ENCODE measurements around the gene CHD6.

Gene CHD6

DNA sequence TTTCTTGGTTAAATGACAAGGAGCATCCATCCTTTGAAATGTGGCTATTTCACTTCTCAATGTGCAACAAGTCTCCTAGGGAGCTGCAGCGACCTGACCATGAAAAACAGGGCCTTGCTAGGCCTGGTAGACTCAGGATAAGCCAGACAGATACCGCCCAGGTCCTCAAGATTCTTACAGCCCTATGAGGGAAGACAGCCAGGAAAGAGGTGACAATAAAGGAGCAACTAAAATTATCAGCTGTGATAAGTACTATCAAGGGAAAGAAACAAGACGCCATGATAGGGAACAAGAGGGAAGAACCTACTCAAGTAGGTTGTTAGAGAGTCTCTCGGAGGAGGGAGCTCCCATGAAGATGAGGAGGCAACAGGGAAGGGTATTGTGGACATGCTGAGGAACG is 200.1 kb downstream of the CHD6 start:
- DNase-seq: no peak

- DNase-seq: no peak
Observed at GRCh38 chr20:41415191-41415590, 203.0 kb downstream of the CHD6 start.

GRCh38 chr20:41413169-41413568 is 205.0 kb downstream of the CHD6 start:
- no peak for DNase-seq

DNA sequence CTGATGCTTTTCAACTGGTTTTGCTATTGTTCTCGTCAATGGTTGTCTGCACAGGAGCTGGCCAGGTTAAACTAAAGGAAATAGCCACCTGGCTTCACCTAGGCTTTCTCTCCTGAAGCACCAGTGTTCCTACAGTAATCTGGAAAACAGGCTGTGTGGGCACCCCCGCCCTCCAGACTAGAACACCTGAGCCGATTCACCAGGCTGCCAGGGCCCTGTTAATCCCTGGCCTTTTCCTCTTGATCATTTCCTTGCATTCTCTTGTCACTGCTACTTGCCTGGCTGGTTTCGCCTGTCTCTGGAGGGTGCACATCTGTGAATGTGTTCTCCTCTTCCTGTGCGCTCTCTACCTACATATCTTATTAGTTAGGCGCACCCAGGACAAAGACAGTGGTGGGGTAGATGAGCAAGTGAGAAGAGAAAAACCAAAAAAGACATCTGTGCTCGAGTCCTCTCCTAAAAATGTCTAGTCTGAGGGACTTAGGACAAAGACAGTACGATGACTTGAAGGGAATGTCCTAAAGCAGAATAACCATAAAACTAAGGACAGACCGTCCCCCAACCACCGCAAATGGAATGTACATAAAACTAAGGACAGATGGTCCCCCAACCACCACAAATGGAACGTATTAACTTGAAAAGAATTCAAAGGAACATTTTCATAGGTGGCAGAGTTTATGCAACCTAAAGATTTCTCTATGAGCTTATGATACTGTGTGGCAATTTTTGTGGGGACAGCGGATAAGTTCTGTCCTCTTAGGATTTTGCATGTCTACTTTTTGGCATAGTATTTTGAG is 205.7 kb downstream of the CHD6 start:
- DNase-seq: no peak

- no peak for DNase-seq
Observed at GRCh38 chr20:41411391-41411847, 206.8 kb downstream of the CHD6 start.

- peak; percentile 64 for DNase-seq
Observed at GRCh38 chr20:41408986-41409385, 209.2 kb downstream of the CHD6 start.

- peak; percentile 13 for DNase-seq
Observed at GRCh38 chr20:41408156-41408794, 209.9 kb downstream of the CHD6 start.

DNA sequence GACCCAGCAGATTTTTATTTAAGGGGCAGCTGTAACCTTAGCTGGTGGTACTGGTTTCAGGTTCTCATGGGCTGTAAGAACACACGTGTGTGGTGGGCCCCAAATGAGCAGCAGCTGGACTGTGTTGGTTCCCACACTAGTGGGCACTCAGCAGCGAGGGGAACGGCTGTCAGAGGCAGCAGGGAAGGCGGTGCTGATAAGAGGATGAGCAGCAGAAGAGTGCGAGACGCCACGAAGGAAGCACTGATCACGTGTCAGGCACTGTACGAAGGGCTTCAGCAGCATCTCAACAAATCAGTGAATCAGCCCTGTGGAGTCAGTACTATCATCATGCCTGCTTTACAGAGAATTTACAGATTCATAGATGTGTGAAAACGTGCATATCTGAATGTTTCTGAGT is 210.6 kb downstream of the CHD6 start:
- DNase-seq: no peak

- DNase-seq: no peak
Observed at GRCh38 chr20:41406896-41407444, 211.2 kb downstream of the CHD6 start.

GRCh38 chr20:41406353-41406752 is 211.8 kb downstream of the CHD6 start:
- no peak for DNase-seq

DNA sequence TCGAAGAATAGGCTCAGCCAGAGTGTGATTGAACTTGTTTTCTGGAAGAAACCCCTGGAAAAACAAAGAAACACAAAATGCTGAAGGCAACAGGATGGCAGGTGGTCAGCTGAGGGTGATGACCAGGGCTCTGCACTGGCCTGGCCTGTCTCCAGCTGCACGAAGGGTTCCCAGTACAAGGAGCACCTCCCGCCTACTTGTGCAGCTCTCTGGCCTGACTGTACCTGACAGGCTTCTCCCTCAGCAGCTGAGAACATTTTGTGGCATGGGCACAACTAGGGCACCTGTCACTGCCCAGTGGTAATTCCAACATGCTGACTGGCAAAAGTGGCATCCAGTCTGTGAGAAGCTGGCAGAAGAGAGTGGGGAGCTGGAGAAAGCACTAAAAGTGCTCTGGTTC is 212.7 kb downstream of the CHD6 start:
- DNase-seq: no peak

DNA sequence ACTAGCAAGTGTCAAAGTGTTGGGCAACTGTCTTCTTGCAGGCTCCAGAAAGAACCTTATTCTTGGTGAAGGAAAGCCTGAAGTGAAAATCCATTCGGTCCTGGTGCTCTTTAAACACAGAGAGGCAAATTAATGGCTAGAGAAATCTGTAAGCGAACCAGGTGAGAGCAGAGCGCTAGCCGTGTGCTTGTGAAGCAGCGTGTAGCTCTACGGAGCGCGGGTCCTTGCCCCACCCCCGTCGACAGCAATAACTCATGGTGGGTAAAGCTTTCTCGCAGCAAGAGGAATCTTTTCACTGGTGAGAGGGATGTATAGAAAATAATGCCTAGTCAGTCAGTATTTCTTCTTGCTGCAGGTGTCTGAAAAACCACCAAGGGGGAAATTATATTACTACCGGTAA is 214.6 kb downstream of the CHD6 start:
- no peak for DNase-seq

DNA sequence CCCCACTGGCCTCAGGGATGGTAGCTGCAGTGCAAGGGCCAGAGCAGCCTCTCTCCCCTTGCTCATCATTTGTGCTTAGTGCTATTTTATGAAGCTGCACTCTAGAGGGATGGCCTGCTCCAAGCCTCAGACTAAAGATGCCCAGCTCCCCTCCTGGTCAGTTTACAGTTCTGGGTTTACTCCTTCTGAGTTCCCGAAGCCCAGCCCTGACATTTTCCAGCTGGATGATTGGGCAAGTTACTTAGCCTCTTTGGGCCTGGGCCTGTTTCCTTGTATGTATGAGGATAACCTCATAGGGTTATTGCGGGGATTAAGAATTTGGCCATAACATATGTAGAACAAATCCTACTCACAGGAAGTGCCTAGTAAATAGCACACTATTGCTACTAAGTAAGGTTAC is 219.8 kb downstream of the CHD6 start:
- DNase-seq: no peak

DNA sequence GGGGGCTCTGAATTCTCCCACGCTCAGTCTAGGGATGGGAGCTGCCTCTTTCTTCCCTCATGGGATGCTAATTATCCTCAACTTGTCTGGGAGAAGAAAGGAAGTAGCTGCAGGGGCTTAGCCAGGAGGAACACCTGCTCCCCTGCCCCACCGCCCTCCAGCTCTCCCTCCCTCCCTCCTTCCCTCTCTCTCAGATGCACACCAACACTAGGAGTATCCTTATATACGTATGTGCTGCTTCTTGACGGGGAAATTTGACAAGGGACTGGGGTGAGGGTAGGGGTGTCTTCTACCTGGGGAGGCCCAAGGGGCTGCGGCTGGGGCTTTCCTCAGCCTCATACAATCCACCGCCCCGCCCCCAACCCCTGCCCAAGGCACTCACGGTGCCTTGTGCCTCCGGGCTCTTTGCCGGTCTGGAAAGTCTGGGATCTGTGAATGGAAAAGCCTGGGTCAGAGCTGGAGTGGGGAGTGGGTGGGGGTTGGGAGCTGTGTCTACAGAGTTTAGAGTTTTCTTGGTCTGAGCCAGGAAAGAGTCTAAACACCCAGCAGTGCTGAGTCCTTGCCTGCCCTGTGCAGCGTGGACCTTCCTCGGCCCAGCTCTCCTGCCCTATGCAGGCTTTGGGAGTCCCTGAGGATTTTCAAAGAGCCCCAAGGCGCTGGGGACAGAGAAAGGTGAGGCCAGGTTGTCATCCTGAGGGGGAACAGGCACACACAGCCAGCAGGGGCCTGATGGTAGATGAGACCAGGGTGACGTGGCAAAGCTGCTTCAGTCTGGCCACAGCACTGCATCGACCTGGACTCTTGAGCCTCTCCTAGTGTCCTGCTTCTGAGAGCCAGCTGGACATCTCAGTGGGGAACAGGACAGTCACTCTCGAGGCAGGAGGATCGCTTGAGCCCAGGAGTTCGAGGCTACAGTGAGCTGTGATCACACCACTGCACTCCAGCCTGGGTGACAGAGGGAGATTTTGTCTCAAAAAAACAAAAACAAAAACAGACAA is 222.2 kb downstream of the CHD6 start:
- no peak for DNase-seq

DNA sequence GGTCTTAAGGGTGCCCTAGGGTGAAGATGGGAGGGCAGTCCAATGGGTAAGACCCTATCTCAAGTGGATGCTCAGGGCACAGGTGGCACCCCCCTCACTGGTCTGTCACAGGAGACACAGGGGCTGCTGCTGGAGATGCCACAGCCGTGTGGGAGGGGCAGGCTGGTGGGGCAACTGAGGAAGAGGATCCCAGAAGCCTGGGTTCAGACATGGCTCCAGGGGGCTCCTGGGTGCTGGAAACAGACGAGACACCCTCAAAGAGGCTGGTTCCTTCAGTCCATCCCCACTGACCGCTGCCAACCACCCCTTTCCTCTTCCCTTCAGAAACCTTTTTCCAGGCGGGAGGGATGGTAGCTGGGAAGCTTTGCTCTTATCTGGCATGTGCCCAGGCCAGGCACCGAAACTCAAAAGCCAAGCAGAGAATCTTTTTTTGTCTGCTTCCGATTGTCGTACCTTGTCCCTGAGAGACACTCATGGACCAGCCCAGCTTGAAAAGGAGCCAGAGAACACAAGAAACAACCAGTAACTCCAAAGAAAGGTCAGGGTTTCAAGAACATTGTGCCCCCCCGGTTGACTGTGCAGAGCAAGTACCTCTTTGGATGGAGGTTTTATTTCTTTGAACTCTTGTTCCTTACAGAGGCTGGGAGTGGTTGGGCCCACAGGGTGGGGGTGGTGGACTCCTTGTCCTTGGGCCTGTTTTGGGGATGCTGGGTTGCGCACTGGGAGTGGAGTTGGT is 223.1 kb downstream of the CHD6 start:
- DNase-seq: no peak

DNA sequence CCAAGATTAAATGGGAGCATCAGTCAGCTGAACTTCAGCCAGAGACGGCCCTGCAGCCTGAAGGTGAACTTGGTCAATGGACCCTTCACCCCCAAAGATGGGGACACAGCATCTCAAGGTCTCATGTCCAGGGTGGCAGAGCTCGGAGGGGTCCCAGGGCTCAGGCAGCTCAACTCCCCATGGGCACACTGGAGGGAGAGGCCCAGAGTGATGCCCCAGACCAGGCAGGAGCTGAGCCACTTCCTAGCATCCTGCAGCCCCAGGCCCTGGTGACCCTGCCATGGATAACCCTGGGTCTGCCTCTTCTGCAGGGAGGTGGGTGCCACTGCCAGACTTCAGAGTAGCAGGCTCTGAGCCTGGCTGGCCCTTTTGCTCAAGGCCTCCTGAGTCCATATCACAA is 224.1 kb downstream of the CHD6 start:
- DNase-seq: no peak

- no peak for DNase-seq
Observed at GRCh38 chr20:41393705-41394066, 224.5 kb downstream of the CHD6 start.

- no peak for DNase-seq
Observed at GRCh38 chr20:41392871-41393704, 225.1 kb downstream of the CHD6 start.

- no peak for DNase-seq
Observed at GRCh38 chr20:41392295-41392694, 225.9 kb downstream of the CHD6 start.

GRCh38 chr20:41391587-41392001 is 226.6 kb downstream of the CHD6 start:
- DNase-seq: no peak

- DNase-seq: no peak
Observed at GRCh38 chr20:41390889-41391288, 227.3 kb downstream of the CHD6 start.
